ENCODE measurements around the gene MMRN1.

Gene MMRN1

DNA sequence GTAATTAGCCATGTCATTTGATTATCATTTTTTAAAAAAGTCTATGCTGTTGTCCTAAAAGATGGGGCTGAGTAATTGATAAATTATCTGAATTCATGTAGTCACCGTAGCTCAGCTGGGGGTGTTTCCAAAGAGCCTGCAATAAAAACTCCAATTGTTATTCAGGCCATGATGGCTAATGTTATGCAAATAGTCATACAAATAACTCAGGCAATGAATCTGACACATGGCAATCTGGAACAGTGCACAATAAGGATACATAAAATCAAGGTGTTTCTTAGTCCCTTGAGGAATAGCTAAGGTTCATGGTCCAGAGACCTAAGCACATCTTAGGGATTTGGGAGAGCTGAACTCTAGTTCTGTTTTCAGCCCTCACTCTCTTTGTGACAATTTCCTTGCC is 15.2 kb downstream of the MMRN1 start:
- no peak for DNase-seq

DNA sequence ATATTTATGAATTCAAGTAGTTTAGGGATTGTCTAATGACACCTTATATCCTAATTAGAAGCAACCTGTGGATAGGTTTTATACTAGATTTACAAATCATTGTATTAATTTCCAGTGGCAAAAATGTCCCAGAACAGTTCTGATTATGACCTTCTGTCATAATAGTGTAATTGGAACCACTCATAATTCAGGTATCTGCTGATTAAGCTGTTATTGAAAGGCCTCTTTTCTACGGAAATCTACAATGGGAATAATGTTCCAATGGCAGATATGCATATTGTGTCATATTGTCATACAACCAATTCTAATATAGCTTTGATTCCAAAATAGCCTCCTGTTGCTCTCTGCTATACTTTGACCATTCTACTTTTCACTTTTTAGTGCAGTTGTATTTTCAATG is 19.0 kb downstream of the MMRN1 start:
- DNase-seq = no peak

DNA sequence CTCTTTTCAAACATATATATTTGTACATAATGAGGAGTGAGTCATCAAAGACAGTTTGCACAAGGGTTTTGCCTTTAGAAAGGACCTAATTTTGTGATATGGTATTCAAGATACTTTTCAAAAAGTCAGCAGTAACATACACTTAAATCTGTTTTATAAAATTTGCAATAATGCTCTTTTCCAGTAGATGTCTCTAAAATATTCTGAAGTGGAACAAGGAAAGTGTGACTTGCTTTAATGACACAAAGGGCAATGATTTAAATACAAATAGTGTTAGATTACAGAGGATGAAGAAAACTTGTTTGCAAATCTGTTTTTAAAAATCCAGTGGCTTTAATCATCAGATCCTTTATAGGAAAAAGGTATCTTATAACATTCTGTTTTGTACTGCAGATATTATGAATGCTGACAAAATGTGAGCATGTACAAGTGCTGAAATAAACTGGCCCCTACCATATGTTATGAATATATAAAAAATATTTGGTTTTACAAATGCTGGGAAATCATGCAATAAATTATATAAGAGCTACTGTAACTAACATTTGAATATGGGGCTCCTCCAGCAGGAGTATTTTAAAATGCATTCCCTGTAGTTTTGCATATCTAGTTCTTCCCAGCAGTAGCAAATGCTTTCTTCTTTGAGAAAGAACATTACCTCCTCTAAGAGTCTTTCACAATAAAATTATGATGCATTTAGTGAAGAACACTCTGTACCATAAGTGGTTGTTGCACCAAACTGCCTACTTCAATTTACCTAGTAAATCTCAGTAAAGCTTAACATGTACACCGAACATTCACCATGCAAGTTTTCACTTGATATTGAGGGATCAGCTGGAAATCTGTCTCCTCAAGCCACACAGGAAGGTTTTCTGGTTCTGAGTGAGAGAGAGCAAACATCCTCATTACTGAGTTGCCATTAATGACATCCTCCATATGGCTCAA is 20.2 kb downstream of the MMRN1 start:
- DNase-seq = no peak

DNA sequence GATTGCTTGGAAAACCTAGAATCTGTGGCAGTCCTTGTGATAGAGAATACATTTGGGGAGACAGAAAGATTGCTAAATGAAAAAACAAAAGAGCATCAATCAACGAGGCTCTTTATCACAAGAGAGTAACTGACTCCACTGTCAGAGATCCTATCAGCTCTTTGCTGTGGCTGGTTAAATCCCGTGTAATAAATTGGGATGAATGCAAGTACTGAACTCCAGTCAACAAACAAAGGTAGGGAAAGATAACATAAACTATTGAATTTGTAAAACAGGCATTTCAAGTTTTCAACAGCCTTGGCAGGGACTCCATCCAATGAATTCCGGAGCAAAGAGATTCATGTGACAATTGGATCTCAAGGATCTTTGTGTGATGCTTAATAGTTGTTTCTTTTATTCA is 21.3 kb downstream of the MMRN1 start:
- DNase-seq = no peak

DNA sequence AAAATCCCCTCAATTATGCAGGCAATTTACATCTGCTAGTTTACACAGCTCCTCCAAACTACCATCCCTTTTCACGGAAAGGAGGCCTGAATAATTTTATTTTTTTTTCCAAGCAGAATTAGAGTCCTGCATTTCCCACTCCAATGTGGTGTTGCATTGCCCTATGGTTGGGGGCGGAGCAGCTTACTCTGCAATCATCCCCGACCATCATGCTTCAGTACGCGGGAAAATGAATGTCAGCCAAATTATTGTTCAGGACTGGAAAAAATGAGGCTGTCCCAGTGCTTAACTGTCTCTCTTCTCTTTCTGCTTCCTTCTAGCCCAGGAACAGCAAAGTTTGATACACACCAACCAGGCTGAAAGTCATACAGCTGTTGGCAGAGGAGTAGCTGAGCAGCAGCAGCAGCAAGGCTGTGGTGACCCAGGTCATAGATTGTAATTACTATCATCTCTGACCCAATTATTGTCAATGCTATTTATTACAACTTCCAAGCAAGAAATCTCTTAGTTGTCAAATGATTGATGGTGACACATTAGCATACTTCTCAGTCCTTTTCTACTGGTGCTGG is 28.3 kb downstream of the MMRN1 start:
- DNase-seq = no peak

DNA sequence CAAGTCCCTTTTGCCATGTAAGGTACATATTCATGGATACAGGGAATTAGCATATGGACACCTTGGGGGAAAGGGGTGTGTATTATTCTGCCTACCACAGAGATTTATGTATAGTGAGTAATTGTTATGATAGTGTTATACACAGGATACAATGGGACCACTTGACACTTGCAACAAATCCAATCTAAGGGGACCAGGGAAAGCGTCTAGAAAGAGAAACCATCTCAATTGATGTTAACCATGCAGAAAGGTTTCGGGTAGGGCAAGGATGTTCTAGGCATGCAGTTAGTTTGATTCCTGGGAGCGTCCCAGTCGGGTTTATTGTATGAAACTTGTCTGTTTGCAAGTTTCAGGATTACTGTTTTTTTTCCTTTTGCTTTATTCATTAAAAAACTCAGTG is 34.2 kb downstream of the MMRN1 start:
- DNase-seq = no peak

DNA sequence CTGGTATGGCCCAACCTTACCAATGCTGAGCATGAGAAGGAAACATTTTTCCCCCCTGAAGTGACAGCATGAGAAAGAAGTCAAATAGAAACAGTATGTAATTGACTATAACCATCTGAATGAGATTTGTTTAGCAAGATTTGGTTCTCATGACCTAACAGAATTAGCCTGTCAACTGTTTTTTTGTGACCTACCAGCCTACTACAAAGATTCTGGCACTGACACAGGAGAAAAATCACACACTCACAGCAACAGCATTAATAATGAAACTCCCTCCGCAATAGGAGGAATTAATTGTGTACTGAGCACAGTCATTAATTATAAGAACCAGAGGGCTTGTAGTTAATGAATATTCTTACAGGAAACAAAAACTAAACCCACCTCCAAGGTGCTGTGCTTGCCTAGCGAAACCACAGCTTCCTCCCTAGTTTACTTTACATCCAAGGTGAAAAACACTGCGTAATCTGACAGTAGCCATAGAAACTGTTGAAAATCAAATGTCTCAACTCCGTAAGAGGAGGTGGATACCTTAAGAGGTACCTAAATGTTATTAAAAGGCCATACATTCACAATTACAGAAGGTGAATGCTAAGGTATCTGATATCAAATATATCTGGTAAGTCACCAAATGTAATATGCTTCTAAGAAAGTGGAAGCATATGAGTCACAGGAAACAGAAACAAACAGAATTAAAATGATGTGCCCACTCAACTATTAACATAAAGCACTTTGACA is 34.9 kb downstream of the MMRN1 start:
- DNase-seq = no peak

DNA sequence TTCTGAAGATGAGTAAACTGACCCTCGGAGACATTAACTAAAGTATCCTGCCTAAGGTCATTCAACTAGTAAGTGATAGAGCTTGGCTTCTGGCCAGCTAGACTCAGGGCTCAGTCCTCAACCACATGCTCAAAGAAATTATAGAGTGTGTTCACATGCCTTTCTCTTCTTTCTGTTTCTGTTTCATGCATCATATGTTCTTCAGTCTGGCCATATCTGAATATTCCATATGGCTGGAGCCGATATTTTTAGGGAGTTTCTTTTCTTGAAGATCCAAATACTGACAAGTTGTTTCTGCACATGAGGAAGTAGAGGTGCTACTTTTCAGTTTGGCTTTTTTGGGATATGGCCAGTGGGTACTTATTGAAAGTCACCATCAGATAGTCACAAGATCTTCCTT is 44.9 kb downstream of the MMRN1 start:
- peak; percentile 37 for DNase-seq

DNA sequence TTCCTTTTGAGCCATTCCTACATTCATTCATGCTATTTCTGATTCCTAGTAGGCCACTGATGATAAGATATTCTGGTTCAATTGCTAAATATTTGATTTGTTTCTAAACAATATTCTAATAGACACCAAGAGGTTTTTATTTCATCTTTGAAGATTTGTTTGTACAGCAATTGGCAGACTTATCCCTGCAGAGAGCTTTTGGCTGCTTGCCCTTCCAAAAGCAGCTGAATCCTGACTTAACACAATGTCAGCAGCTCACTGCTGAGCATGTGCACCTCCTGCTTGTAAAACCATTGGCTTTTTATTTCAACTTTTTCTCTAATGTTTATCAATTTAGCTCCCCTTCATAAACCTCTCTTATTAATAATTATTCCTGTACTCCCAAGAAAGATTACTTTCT is 45.3 kb downstream of the MMRN1 start:
- DNase-seq = peak; percentile 68

DNA sequence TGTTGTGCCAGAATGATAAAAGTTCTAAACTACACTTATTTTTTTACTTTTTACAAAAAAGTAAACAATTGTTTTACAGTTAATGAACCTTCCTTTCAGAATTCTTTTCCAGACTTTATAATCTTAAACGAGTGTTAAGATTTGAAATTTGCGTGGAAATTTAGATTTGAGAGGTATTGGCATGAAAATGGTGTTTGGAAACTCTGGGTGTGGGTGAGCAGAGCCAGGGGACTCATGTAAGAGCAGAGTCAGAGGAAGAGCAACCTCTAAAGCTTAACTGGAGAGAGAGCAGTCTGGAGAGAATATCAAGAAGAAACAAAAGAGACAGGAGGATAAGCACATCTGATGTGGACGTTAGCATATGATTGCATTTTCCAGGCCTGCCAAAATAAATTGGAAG is 48.2 kb downstream of the MMRN1 start:
- DNase-seq = no peak

DNA sequence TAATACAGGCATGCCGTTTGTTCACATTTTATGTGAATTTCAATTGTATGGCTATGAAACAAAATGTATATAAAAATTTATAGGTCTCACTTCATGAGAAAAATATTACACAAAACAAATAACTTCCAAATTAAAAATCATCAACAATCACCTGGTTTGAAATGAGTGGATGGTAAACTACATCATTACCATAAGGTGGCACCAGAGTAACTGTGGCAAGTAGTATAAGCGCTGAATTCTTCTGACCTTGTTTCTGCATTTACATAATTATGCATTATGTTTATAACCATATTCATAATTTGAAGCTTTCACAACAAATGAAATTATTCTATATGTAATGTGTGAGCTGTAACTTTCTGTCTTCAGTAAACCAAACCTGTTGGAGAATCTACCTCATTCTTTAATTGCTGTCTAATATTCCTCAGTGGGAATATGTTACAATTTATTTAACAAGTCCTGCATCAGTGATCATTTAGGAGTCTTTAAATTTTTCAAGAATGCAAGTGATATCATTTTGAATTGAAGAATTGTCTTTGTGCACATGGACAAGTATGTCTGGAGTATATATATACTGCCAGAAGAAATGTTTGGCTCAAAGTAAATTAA is 55.2 kb downstream of the MMRN1 start:
- no peak for DNase-seq

DNA sequence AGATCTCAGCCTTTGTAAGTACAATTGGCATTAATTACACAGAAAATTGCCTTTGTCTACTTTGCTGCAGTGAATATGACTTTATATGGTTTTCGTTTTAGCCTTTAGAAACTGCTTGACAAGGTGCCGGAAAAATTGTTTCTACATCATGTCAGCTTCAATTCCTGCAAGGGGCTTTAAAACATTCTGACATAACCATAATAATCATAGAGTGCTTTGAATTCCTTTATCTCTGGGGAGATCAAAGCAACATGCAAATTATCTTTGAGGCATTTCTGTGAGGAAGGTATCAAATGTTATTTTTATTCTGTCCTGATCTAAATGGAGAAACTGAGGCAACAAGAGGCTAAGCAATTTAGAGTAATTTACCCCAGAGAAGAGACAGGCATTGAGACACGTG is 57.8 kb downstream of the MMRN1 start:
- DNase-seq = no peak

DNA sequence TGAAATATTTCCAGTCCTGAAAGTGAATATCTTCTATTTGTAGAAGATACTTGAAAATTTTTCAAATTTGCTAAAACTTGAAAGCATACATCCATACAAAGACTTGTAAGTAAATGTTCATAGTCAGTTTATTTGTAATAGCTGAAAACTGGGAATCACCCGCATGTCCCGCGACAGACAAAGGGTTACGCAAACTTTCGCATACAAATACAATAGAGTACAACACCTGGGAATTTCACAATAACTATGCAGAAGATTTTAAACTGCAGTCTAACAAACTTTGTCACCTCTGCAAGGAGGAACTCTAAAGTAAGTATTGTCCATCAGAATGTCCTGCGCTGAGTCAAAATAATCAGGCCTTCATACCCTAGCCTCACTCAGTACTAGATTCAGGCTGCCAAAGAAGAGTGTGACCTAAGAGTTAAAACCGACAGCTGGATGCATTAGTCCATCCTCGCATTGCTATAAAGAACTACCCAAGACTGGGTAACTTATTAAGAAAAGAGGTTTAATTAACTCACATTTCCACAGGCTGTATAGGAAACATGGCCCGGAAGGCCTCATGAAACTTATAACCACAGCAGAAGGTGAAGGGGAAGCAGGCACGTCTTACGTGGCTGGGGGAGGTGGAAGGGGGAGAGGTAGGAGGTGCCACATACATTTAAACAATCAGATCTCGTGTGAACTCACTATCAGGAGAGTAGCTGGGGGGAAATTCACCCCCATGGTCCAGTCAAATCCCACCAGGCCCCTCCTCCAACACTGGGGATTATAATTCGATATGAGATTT is 60.4 kb downstream of the MMRN1 start:
- no peak for DNase-seq

DNA sequence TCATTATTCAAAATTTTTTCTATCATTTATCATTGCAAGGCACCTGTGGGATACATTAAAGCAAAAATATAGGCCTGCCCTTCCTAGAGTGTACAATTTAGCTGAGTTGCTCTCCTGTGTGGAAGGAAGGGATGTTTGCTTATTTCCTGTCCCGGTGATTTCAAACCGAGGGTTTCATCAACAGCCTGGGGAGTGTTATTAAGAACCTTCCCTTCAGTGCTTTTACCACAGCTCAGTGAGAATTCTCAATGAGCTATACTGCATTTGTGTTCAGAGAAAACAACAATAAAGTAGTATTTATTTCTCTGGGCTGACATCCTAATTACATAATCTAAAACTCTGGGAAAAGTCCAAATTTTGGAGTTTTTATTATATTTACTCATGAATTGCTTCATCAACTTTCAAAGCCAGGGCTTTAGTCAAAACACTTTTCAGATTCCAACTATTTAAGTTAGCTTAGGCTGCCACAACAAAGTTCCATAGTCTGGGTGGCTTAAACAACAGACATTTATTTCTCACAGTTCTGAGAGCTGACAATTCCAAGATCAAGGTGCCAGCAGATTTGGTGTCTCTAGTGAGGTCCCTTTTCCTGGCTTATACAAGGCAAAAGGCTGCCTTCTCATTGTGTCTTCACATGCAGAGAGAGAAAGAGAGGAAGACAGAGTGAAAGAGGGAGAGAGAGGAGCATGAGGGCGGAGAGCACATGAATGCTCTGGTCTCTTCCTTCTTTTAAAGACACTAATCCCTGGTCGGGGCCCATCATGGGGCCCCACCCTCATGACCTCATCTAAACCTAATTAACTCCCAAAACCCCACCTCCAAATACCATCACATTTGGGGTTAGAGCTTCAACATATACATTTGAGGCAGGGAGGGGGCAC is 62.6 kb downstream of the MMRN1 start:
- no peak for DNase-seq

DNA sequence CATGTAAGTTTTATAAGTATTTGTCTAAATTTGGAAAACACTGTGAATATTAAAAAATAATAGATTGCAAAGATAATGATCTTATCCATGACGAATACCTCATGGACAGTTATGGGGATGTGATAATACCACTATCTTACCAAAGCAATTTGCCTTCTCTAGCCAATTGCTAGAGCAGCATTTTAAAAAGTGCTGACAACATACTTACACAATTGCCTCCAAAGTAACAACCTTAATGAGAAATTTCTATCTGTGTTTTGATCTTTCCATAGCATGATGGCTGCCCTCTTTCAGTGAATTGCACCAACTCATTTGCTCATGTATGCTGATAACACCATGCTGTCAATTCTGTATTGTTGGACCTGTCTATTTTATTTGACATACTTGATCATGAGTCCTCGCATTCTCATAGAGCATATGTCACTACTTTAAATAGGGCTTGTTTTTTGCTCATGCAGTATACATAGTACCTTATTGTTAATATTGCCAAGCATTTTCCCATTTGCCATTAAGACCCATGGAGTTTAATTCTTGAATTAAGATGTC is 87.2 kb downstream of the MMRN1 start:
- no peak for DNase-seq

DNA sequence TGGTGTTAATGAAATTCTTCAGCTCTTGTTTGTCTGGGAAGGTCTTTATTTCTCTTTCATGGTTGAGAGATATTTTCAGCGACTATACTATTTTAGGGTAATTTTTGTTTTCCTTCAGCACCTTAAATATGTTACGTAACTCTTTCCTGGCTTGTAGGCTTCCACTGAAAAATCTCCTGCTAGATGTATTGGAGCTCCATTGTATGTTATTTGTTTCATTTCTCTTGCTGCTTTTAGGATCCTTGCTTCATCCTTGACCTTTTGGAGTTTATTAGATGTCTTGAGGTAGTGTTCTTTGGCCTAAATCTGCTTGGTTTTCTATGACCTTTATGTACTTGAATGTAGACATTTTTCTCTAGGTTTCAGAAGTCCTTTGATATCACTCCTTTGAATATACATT is 93.6 kb downstream of the MMRN1 start:
- DNase-seq = no peak

DNA sequence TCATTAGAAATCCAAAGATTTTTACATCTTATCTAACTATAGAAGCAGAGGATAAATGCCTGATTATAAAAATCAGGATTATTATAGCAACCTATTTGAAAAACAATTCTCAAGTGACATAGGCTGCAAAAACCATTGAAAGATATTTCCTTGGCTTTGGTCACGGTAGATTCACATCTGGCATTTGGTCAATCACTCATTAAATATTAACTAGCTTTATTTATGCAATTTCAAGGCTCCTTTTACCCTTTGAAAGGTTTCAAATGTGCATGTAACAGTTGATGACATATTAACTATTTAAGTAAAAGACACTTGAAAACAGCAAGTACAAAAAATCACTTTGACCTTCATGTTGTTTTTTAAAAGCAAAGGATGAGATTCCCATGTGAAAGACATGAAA is 98.1 kb downstream of the MMRN1 start:
- DNase-seq = no peak

DNA sequence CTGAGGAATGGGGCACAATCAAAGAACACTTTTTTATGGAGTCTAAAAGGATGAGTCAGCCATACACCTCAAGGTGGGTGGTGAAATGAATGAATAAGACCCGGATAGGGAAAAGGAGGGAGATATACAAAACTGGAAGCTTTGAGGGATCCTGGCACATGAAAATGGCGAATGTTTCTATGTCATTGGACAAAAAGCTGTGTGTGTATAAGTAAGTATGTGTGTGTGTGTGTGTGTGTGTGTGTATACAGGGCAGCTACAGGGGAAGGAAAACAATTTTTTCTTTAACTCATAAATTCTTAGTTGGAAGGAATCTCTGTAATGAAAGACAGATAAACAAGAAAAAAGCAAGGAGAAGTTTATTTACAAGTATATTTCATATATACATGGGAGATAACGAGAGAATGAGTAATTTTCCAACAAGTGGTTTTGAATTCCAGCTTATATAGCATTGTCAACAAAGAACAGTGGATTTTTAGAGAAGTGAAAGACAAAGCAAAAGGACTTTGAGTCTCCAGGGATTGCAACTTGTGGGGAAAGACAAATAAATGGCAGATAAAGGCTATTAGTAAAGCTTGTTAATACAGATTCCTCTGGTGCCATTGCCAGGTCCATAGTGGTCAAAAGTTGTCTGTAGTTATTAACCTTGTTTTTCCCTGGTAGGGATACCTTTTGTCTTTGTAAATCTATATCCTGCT is 99.7 kb downstream of the MMRN1 start:
- no peak for DNase-seq

DNA sequence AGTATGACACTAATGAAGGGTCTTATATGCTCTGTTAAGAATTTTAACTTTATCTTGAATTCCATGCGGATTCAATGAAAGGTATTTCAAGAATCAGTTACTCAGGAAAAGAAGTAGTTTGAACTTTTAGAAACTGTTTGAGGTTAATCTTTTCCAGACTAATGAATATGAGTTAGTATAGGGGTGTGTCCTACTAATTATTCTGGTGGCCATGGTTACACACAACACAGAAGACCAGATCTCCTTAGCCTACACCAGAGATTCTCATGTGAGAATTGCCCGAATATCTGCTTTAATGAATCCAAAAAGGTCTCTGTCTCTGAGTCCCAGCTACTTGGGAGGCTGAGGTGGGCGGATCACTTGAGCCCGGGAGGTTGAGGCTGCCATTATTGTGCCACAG is 100.4 kb downstream of the MMRN1 start:
- DNase-seq = no peak

DNA sequence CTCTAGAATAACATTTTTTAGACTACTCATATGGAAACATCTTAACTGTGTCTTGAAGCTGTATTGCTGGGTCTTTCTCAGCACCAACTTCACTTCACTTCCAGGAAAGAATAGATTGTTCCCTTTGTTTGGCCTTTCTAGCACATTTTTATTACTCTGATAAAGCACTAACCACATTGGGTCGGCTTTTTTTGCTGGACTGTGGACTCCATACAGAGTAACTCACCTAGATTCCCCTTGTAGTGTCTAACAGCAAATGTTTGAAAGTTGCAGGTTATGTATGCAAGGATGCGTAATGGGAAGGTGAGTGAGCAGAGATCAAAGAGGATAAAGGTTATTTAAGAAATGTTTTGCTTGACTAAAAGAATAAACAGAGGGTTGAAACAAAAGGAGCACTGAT is 101.2 kb downstream of the MMRN1 start:
- no peak for DNase-seq
